ENCODE measurements around the gene RBBP5.

DNA sequence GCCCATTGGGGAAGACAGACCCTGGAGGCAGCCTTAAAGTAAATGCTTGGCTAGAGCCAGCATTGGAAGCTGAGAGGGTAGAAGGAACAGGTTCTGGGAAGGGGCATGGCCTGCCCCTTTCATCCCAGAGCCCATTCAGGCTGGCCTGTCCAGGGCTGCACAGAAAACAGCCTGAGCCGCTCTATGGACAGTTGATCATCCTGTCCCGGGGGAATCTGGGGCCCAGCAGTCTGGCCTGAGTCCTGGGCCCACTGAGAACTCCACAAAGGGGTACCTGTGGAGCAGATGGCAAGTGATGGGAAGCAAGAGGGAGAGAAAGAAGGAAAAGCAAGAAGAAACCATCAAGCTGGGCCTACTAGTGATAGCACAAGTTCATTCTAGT, 50.8 kb downstream of the RBBP5 start:
- TF ChIP-seq, protein P1, sequence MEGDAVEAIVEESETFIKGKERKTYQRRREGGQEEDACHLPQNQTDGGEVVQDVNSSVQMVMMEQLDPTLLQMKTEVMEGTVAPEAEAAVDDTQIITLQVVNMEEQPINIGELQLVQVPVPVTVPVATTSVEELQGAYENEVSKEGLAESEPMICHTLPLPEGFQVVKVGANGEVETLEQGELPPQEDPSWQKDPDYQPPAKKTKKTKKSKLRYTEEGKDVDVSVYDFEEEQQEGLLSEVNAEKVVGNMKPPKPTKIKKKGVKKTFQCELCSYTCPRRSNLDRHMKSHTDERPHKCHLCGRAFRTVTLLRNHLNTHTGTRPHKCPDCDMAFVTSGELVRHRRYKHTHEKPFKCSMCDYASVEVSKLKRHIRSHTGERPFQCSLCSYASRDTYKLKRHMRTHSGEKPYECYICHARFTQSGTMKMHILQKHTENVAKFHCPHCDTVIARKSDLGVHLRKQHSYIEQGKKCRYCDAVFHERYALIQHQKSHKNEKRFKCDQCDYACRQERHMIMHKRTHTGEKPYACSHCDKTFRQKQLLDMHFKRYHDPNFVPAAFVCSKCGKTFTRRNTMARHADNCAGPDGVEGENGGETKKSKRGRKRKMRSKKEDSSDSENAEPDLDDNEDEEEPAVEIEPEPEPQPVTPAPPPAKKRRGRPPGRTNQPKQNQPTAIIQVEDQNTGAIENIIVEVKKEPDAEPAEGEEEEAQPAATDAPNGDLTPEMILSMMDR (conservative IDR thresholded peaks at IDR 0.05), result no peak
- no peak for TF ChIP-seq EZH2 (IDR thresholded peaks at IDR 0.05; ENCODE audit: low read depth)
